NCI-H69 (cell line): Measurements from ENCODE around the gene LMCD1.

Experiments used
- DNase-seq: peaks from one replicate; lab custom pipeline; 2025; lab: John Stamatoyannopoulos, UW

Gene LMCD1

DNA sequence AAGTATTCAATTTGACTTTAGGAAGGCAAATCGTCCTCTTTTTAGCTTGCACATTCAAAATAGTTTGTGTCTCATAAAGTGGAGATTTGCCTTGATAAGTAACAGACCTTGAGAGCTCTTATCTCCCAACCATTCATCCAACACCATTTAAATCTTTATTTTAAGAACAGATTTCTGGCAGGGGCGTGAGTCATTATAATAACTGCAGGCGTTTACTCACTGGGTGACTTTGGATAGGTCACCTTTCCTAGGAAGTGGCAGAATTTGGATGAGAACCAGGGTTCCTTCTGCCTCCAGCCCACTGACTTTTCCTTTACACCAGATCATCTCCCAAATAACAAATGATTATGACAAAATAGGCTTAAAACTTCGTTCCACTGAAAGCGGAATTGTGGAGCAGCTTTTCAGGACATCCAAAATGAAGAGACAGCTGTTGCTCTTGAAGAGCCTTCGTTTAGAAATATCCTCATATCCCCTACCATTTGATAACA, 5.0 kb downstream of the LMCD1 start:
- no peak for DNase-seq

GRCh38 chr3:8507496-8507895, 5.9 kb downstream of the LMCD1 start:
- no peak for DNase-seq

DNA sequence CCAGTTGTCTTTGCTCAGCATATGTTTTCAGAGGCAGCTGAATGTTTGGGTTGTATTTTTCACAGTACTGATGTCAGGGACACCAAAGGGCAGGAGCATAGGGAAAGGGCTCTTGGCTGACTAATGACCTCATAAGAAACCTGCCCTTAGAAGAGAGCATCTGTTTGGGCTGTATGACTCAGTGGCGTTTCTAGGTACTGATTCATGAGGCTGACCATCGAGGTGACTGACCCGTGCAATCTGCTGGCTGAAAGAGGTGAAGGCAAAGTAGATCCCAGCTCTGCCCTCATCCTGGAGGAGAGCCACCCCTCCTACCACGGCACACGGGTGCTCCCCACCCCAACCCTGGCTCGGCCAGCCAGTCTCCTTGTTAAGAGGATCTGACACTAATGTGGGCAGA, 8.3 kb downstream of the LMCD1 start:
- no peak for DNase-seq

DNA sequence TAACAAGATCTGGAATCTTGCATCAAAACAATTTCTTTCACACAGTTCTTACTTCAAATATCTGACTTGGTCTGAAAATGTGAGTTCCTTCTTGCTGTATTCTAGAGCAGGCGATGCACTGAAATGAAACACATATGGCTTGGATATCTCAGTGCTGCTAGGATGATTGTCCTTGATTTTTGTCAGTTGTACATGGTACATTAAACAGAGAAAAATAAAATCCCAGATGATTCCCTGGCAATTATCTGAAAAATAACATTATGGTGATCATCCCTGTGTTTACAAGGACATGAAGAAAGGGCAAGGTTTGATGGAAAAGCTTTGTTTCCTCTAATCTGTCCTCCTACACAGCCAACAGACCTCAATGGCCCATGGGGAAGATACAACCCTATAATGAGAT, 10.6 kb downstream of the LMCD1 start:
- DNase-seq = no peak

GRCh38 chr3:8516047-8516661, 14.5 kb downstream of the LMCD1 start:
- DNase-seq = no peak

GRCh38 chr3:8516783-8517182, 15.2 kb downstream of the LMCD1 start:
- DNase-seq = no peak

DNA sequence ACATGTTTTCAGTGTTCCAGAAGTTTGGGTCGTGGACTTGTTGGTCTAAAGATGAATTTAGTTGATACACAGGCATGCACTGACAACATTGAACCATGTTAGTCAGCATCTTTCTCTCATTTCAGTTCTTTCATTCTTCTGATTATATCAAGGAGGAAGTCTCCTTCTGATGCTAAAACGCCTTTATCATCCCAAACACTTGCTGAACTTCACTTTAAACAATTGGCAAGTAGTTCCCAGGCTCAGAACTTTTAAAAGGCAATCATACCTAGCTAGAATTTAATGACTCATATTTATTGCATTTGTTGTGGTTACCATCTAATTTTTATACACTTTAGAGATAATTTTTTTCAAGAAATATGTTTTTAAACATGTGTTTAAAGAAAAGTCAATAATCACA, 15.9 kb downstream of the LMCD1 start:
- no peak for DNase-seq

DNA sequence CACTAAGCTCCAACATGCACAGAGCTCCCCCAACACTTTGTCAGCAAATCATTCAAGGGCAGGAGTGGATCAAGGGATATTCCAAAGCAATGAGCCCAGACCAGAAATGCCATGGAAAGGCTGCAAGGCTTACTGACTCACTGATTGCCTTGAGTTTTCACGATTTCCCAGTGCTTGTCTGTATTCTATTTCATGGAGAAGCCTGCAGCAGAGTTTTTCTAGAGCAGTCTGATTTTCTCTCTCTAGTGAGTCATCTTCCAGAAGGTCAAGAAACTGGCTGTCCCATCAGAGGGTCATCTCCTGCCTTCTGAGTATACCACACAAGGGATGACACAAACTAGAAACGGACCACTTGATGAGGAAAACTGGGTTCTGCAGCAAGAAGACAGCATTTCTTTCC, 16.5 kb downstream of the LMCD1 start:
- no peak for DNase-seq

DNA sequence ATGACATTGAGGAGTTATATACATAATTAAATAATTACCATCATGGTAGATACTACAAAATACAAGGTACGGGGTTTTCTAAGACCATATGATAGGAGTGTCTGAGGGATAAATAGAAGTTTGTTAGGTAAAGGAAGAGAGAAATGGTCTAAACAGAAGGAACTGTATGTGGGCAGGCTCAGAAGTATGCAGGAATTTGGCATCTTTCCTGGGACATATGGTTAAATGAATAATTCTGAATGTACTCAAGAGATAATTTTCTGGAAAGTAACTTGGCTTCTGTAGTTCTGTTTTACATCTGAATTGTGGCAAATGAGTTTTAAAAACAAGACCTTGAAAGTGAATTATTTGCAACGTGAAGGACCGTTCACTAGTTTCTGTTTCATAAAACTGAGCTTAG, 17.5 kb downstream of the LMCD1 start:
- no peak for DNase-seq

DNA sequence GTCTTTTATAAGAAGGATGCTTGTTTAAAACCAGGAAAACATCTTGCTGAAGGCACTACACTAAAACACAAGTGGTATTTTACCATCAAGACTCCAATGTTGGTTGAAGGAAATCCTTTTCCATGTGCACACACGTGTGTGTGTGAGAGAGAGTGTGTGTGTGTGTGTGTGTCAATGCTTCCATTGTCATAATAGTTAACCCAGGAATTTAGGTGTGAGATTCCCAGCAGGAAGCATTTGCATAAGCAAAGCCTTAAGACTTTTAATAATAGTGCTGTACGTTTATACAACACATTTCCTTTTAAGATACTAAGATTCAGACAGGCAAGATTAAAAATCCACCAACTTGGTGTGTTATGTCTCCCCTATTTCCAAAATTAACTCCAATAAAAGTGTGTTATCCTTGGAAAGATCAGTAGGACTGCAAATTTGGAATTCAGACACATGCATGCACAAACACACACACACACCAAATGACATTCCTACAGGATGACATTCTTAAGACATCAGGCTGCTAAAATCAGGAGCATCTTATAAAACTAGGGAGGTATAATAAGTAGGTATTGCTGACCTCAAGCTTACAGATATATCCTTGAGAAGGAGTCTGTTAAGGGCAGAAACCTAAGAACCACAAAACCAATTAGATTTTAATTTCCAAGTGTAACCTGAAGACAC, 18.3 kb downstream of the LMCD1 start:
- no peak for DNase-seq

- DNase-seq = no peak
These were observed 19.3 kb downstream of the LMCD1 start for GRCh38 chr3:8520816-8521403.

DNA sequence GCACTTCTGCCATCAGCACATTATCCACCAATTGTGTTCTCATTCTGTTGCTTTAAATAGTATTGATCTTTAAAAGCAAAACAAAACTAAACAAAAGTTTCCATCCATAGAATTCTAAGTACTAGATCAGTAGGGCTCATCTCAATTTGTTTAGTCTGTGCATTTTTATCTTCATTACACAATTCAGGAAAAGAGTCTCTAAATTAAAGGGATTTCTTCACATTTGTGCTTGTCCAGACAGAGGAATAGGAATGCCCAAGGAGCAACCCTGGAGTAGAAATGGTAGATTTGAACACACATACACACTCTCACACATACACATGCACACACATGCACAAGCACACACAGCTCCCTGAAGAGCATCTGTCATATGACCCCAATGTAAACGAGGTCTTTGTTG, 21.4 kb downstream of the LMCD1 start:
- no peak for DNase-seq

DNA sequence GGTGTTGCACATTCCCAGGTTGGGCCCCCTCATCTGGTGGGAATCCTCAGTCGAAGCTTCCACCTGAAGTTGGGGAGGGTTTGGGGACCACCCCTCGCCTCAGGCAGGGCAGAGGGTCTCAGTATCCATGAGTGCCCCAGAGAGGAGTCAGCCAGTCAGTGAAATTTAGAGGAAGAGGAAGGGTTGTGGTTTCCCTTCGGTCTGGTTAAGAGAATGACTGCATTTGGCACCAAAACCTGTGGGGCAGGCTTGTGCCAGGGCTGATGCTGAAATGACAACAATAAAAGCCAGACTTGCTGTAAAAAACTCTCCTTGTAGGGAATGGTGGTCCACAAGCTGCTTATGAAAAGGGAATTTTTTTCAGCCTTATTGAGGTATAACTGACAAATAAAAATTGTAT, 22.6 kb downstream of the LMCD1 start:
- DNase-seq = no peak

- no peak for DNase-seq
These were observed 23.2 kb downstream of the LMCD1 start for GRCh38 chr3:8524656-8525399.

- DNase-seq = peak; percentile 24
These were observed 24.3 kb downstream of the LMCD1 start for GRCh38 chr3:8525893-8526292.

DNA sequence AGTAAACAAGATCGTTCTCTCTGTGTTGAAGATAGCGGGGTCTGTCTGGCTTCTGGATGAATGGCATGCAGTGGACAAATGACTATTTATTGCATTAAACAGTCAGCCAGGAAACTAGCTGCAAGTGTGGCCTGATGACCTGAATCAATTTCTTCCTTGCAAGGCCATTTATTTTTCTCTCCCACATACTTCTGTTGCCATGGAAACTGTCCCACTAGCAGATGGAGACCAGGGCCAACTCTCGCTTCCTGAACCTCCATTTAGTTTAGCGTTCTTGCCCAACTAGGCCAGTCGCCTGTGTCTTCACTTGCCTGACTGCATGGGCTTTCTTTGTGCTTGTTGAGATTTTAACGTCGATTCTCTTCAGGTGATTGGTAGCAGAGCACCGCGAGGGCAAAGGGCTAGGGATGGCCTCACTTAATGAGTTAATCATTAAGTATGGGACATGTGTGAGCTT, 27.6 kb downstream of the LMCD1 start:
- DNase-seq = no peak

DNA sequence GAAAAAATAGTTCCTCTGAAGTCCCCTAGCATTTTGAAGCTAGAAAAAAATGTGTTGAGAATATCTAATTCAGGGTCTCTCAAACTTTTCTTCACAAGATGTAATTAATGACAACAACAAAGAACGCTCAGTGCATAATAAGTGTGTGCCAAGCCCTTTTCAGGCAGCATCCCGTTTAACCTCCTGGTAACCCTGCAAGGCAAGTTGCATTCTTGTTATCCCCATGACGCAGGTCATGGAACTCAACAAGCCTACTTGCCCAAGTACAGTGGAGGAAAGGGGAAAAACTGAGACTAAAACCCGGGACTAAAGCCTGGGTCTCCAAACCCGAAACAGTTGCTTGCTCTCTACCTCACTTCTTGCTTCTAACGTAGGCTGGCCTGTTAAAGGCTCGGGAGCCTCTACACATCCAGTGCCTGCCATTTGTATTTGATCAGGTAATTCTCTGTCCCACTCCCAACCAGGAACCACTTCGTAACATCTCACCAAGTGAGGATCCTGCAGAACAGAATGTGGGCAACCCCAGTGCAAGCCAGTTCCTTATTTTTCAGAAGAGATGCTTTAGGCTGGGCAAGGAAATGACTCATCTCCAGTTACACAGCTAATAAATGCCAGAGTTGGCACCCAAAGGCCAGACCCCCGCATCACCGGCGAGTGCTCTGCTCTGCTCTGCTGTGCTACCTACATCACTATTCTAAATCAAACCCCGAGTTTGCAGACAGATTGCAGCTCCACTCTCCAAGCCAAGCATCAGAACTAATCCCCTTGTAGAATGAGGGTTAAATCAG, 28.3 kb downstream of the LMCD1 start:
- DNase-seq = no peak

DNA sequence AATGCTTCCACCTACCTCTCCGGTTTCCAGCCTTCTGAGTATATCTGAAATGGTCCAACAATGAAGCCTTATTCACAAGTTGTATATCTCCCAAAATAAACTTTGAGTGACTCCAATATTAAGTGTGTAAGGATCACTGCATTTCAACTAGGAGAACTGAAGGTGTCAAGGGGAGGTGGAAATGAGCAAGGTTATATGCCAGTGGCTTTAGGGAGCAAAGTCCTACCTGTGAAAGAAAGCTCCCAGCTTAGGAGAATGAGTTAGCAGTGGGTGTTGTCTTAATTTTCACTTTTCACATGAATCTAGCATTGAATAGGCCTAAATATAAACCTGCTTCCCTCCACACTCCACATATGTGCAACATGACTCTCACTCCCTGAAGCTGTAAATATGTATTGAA, 29.0 kb downstream of the LMCD1 start:
- no peak for DNase-seq

DNA sequence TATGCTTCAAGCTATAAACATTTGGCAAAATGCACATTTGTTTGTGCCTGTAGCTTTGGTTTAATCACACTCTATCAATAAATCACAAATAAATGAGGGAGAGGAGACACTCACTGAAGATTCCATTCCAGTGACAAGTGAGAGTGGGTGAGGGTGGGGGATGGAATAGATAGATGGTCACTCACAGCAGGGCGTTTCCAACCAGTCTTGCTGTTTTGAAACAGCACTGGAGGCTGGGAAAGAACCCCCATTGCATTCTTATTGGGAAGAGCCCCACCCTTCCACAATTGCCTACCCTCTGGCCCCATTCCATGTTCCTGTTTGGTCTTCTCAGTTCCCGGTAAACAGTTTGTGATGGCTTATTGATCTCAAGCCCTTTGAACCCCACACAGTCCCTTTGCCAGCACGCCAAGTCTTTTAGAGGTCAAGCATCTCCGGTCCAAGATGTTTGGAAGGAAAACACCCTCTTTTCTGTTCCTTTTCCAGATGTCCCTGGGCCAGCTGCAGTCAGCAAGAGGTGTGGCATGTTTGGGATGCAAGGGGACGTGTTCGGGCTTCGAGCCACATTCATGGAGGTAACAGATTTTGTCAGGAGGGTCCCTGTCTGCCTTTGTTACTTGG, 30.7 kb downstream of the LMCD1 start:
- no peak for DNase-seq

GRCh38 chr3:8536096-8537056, 34.8 kb downstream of the LMCD1 start:
- no peak for DNase-seq
